ENCODE measurements around the gene MICALL1.

MICALL1 gene

GRCh38 chr22:37925330-37925729 lies 19.2 kb downstream of the MICALL1 start:
- Histone ChIP-seq H3K4me2 (ENCODE audit: low read length) (no peak overlapping the region), H3K36me3 (ENCODE audit: insufficient read depth, low read length) (peaks cover 23% of the 10 kb centered on the region; the same call in 1 of the 2 replicates), H3K27me3 (ENCODE audit: insufficient read depth, low read length) (no peaks in the 10 kb centered on the region), H3K9me3 (ENCODE audit: low read length) (no peaks in the 10 kb centered on the region), H3K4me3 (ENCODE audit: low read depth, low read length, poor library complexity, severe bottlenecking) (no peak overlapping the region), H3F3A (ENCODE audit: insufficient read depth, low read length) (no peaks in the 10 kb centered on the region), H3K9me2 (ENCODE audit: low read depth, low read length) (no peaks in the 10 kb centered on the region), H2AFZ (ENCODE audit: low read length) (no peak overlapping the region), H3K4me1 (ENCODE audit: insufficient read depth, low read length, severe bottlenecking) (no peaks in the 10 kb centered on the region), H3K79me2 (ENCODE audit: insufficient read depth, low read length) (no peaks in the 10 kb centered on the region), H4K20me1 (ENCODE audit: insufficient read depth, low read length) (no peaks in the 10 kb centered on the region), H3K27ac (ENCODE audit: low read depth, low read length, poor library complexity, severe bottlenecking) (no peak overlapping the region), H3K9ac (ENCODE audit: low read length) (no peak overlapping the region)
- TF ChIP-seq EZH2 (IDR thresholded peaks at IDR 0.05; ENCODE audit: borderline replicate concordance, low read length) (no peak), CTCF (IDR thresholded peaks at IDR 0.05; ENCODE audit: low read length) (no peak)

GRCh38 chr22:37925767-37926166 lies 19.7 kb downstream of the MICALL1 start:
- Histone ChIP-seq H3K9me2 (ENCODE audit: low read depth, low read length) (no peaks in the 10 kb centered on the region), H3F3A (ENCODE audit: insufficient read depth, low read length) (no peaks in the 10 kb centered on the region), H2AFZ (ENCODE audit: low read length) (no peak overlapping the region), H3K36me3 (ENCODE audit: insufficient read depth, low read length) (peaks cover 23% of the 10 kb centered on the region; the same call in 1 of the 2 replicates), H3K27ac (ENCODE audit: low read depth, low read length, poor library complexity, severe bottlenecking) (no peak overlapping the region), H3K9ac (ENCODE audit: low read length) (no peak overlapping the region), H3K9me3 (ENCODE audit: low read length) (no peaks in the 10 kb centered on the region), H3K79me2 (ENCODE audit: insufficient read depth, low read length) (no peaks in the 10 kb centered on the region), H3K4me2 (ENCODE audit: low read length) (no peak overlapping the region), H3K27me3 (ENCODE audit: insufficient read depth, low read length) (no peaks in the 10 kb centered on the region), H3K4me3 (ENCODE audit: low read depth, low read length, poor library complexity, severe bottlenecking) (no peak overlapping the region), H3K4me1 (ENCODE audit: insufficient read depth, low read length, severe bottlenecking) (no peaks in the 10 kb centered on the region), H4K20me1 (ENCODE audit: insufficient read depth, low read length) (no peaks in the 10 kb centered on the region)
- no peak for TF ChIP-seq CTCF (IDR thresholded peaks at IDR 0.05; ENCODE audit: low read length)
- TF ChIP-seq EZH2 (IDR thresholded peaks at IDR 0.05; ENCODE audit: borderline replicate concordance, low read length) = no peak

DNA sequence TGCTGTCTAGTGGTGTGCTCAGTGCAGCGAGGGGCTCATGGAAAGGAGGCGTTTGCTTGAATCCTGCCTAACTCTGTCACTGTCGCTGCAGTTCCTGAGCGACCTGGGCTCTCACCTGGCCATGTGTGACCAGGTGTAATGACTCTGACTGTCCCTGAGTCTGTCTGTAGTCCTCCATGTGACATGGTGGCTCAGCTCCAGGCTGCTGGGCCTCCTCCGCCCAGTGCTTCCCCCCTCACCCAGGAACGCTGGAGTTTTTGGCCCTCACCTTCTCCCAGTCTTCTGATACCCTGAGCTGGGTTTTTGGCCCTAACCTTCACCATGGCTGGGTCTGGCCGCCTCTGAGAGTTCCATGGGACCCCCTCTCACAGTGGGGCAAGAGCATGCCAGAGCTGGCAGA lies 20.3 kb downstream of the MICALL1 start:
- no peak overlapping the region for H3K4me2 ChIP-seq (ENCODE audit: low read length)
- no peak for TF ChIP-seq CTCF (IDR thresholded peaks at IDR 0.05; ENCODE audit: low read length)
- no peak for TF ChIP-seq EZH2 (IDR thresholded peaks at IDR 0.05; ENCODE audit: borderline replicate concordance, low read length)
- no peak overlapping the region for H3K27ac ChIP-seq (ENCODE audit: low read depth, low read length, poor library complexity, severe bottlenecking)
- H3K36me3 ChIP-seq (ENCODE audit: insufficient read depth, low read length) = peaks cover 23% of the 10 kb centered on the region; the same call in 1 of the 2 replicates
- H2AFZ ChIP-seq (ENCODE audit: low read length) = no peak overlapping the region
- H3K9ac ChIP-seq (ENCODE audit: low read length) = no peak overlapping the region
- H3K9me2 ChIP-seq (ENCODE audit: low read depth, low read length) = no peaks in the 10 kb centered on the region
- no peak overlapping the region for H3K4me3 ChIP-seq (ENCODE audit: low read depth, low read length, poor library complexity, severe bottlenecking)
- no peaks in the 10 kb centered on the region for H3F3A ChIP-seq (ENCODE audit: insufficient read depth, low read length)
- no peaks in the 10 kb centered on the region for H3K9me3 ChIP-seq (ENCODE audit: low read length)
- no peaks in the 10 kb centered on the region for H3K4me1 ChIP-seq (ENCODE audit: insufficient read depth, low read length, severe bottlenecking)
- H4K20me1 ChIP-seq (ENCODE audit: insufficient read depth, low read length) = no peaks in the 10 kb centered on the region
- no peaks in the 10 kb centered on the region for H3K79me2 ChIP-seq (ENCODE audit: insufficient read depth, low read length)
- H3K27me3 ChIP-seq (ENCODE audit: insufficient read depth, low read length) = no peaks in the 10 kb centered on the region
